22Rv1 (cell line): Measurements from ENCODE around the gene SLITRK4.
A peak's percentile ranks its signal among the peaks of the same experiment; 100 is the strongest.

Source experiments
- H3K27ac ChIP-seq: fragments of 450-650 bp; 2 replicates; pipeline ENCODE4 v1.5.1; 2017
- ZFX ChIP-seq: fragments of 450-650 bp; IDR thresholded peaks from 2 replicates; pipeline ENCODE4 v1.6.1; 2017; ENCODE audit warnings: antibody characterized with exemption, borderline replicate concordance
- TF ChIP-seq, protein P1 (sequence below): fragments of 450-650 bp; IDR thresholded peaks from 2 replicates; pipeline ENCODE4 v1.5.1; 2017; ENCODE audit warnings: mild to moderate bottlenecking

SLITRK4 gene

DNA sequence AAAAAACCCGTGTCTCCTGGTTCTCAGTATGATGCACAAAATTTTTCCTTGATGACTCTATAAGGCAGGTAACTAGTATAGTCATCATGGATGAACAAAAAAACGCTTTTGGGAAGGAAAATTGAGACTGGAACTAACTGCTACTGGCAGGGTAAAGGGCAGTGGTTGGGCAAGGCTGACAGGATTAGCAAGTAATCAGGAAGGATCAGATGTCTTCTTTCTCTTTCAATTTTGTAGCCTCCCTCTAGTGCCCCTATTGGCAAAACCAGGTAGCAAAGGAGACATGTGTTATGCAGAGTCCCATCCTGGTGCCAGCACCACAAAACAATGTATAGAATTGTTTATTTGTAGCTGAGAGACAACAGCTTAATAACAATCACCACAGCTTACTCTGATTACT, 12.8 kb upstream of the SLITRK4 start:
- TF ChIP-seq, protein P1, sequence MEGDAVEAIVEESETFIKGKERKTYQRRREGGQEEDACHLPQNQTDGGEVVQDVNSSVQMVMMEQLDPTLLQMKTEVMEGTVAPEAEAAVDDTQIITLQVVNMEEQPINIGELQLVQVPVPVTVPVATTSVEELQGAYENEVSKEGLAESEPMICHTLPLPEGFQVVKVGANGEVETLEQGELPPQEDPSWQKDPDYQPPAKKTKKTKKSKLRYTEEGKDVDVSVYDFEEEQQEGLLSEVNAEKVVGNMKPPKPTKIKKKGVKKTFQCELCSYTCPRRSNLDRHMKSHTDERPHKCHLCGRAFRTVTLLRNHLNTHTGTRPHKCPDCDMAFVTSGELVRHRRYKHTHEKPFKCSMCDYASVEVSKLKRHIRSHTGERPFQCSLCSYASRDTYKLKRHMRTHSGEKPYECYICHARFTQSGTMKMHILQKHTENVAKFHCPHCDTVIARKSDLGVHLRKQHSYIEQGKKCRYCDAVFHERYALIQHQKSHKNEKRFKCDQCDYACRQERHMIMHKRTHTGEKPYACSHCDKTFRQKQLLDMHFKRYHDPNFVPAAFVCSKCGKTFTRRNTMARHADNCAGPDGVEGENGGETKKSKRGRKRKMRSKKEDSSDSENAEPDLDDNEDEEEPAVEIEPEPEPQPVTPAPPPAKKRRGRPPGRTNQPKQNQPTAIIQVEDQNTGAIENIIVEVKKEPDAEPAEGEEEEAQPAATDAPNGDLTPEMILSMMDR: peak; percentile 43
- no peak for TF ChIP-seq ZFX
- no peak overlapping the region for H3K27ac ChIP-seq

DNA sequence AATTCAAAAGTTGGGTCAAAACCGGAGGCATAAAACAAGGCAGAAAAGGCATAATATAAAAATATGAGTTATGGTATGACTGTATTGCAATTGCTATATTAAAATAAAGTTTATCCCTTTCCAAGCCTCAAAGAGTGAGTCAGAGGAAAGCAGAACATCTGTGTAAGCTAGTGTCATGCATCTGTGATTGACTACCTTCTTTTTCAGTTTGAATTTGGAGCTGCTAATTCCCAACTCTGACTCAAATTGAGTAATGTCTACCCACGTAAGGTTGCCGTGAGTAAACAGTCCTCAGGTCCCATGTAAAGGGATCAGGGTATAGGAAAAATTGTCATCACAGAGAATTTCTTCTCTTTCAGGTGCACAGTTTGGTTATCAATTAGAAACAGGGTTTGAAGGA, 6.5 kb upstream of the SLITRK4 start:
- TF ChIP-seq, protein P1: no peak
- no peak for TF ChIP-seq ZFX
- no peak overlapping the region for H3K27ac ChIP-seq

DNA sequence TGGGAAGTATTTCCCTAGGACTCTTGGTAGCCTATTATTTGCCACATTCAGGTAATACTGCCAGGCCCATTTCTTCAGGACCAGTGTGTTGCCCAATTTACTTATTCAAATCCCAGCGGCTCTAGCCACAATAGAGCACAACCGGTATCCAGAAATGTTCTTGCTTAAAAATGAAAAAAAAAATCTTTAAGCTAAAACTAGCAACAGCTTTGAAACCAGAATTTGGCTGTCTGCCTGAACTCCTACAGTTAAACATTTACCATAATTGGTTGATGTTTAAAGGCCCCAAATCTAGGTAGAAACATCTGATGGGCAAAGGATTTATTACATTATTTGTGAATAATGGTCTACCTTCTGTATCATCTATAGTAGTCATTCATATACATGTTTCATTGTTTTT, 930 bp upstream of the SLITRK4 start:
- no peak for TF ChIP-seq ZFX
- TF ChIP-seq, protein P1: no peak
- H3K27ac ChIP-seq: no peak overlapping the region

DNA sequence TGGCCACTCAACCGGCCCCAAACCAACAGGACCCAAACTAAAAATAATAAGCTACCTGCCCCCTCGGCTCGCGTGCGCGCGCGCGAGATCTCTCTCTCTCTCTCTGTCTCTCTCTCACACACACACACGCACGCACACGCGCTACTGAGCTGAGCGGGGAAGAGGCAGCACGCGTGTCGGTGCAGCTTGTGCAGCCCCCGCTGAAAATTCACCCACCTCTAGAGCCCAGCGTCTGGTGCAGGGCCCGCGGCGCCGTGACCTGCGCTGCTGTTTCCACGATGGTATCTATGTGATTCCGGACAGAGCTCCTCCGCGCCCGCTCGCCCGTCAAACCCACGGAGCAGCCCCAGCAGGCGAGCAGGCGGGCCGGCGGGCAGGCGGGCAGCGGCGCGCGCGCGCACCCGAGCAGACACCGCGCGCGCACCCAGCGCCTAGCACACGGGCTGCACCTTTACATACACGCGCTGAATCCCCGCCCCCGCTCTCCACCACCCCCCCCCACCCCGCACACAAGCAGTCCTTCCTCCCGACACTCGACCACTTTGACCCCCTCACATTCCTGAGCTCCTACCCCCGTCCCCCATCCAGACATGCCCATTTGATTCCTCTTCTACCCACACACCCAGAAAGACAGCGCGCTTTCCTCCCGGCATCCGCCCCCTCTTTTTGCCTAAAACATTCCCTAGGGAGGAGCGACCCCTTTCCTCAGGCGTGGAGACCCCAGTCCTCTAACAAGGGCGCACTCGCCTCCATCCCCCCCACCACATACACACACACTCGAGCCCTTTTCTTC, 1.0 kb downstream of the SLITRK4 start:
- no peak overlapping the region for H3K27ac ChIP-seq
- TF ChIP-seq, protein P1: no peak
- TF ChIP-seq ZFX: no peak

DNA sequence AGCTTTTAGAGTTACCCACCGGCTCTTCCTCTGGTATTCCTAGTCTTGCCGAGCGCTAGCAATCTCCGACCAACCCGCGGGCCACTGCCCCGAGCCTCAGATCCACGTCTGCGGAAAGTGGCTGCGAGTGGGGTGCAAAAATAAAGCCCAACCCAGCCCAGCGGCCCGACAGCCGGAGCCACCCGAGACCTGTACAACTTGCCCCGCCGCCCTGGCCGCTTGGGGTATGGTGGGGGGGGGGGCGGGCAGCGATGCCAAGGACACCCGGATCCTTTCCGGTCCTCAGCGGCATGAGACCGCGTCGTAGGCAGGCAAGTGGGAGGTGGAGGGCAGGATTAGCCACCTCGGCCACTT, 1.6 kb downstream of the SLITRK4 start:
- no peak overlapping the region for H3K27ac ChIP-seq
- TF ChIP-seq, protein P1: no peak
- TF ChIP-seq ZFX: no peak

DNA sequence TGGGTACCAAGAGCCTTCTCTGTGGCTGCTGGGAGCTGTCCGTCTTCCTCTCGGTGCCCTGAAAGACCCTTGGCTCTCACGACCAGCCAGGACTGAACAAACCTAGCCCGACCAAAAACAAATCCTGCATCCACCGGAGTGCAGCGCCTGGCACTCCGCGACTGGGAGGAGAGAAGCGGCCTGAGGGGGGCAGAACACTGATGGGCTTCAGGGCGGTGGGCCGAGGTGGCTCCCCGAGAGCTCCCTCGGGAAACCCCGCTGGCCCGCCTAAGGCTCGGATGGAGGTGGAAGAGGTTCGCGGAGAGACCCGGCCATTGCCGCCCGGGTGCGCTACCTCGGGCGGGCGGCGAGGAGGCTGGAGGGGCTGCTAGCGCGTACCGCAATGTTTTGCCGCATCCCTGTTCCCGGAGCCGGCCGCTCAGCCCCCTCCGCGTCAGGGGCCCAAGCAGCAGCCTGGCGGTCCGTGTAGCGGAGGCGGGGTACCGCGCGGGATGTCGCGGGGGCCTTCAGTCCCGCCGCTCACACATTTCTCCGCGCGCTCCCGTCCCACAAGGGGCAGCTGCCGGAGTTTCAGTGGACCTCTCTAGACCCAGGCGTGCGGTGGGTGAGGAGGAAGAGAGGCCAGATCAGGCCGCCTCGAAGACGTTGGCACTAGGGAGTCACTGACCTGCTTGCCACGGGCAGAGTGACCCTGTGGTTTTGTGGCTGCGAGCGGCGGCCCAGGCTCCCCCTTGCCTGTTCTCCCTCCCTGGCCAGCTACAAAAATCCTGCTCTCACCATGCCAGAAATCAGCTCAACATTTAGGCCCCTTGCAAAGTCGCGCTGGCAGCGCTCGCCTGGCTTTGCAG, 2.2 kb downstream of the SLITRK4 start:
- H3K27ac ChIP-seq: no peak overlapping the region
- TF ChIP-seq ZFX: no peak
- TF ChIP-seq, protein P1: no peak
